OCI-LY7 (cell line): Measurements from ENCODE around the gene KDM8. TPM values are rescaled to one million over a fixed set of nuclear protein-coding genes. Genes with fewer than 3 reads are reported as not detected.
A peak's percentile ranks its signal among the peaks of the same experiment; 100 is the strongest.

Experiments used
- BruUV-seq: library from RNA; stranded (reverse); fragments of 400-500 nt; replicated peaks from 2 replicates; lab custom pipeline; 2021; lab: Mats Ljungman, UMichigan
- CTCF ChIA-PET: fragments of 300-600 bp; sonication (Branson Sonifier 250); formaldehyde crosslinking; loops from one replicate; lab custom pipeline; 2022; ENCODE audit warnings: antibody characterized with exemption; ENCODE audit not compliant: unreplicated experiment; lab: Charles Lee
- POLR2A ChIA-PET: fragments of 300-600 bp; sonication (Branson Sonifier 250); formaldehyde crosslinking; loops from one replicate; lab custom pipeline; 2022; ENCODE audit warnings: antibody characterized with exemption; lab: Charles Lee
- DNase-seq: peaks from one replicate; pipeline ENCODE4 v3.0.0-alpha.2; 2015; ENCODE audit warnings: low spot score
- H2AFZ ChIP-seq: fragments of 200-600 bp; sonication (generic), shearing (Covaris generic); 2 replicates; pipeline ENCODE4 v1.6.1; 2014; ENCODE audit warnings: mild to moderate bottlenecking, antibody characterized with exemption, low read length, moderate library complexity
- H3K27ac ChIP-seq: fragments of 200-600 bp; sonication (generic); 2 replicates; pipeline ENCODE4 v1.5.1; 2014; ENCODE audit warnings: mixed run types, low read depth, mild to moderate bottlenecking, moderate library complexity, low read length, inconsistent platforms; ENCODE audit not compliant: poor library complexity, severe bottlenecking
- H3K36me3 ChIP-seq: fragments of 200-600 bp; sonication (generic); 2 replicates; pipeline ENCODE4 v1.6.1; 2014; ENCODE audit warnings: mild to moderate bottlenecking, antibody characterized with exemption, low read length, moderate library complexity, mixed read lengths; ENCODE audit not compliant: insufficient read depth
- H3K4me1 ChIP-seq: fragments of 200-600 bp; sonication (generic); 2 replicates; pipeline ENCODE4 v1.5.1; 2014; ENCODE audit warnings: mild to moderate bottlenecking, low read length; ENCODE audit not compliant: insufficient read depth, poor library complexity, severe bottlenecking
- H3K4me2 ChIP-seq: fragments of 200-600 bp; sonication (generic); 2 replicates; pipeline ENCODE4 v1.6.1; 2014; ENCODE audit warnings: mild to moderate bottlenecking, low read length
- H3K4me3 ChIP-seq: fragments of 200-600 bp; sonication (generic); 2 replicates; pipeline ENCODE4 v1.5.1; 2014; ENCODE audit warnings: mild to moderate bottlenecking, low read depth, low read length; ENCODE audit not compliant: poor library complexity, severe bottlenecking
- H3K79me2 ChIP-seq: fragments of 200-600 bp; sonication (generic); 2 replicates; pipeline ENCODE4 v1.6.1; 2016; ENCODE audit warnings: low read depth, mild to moderate bottlenecking, low read length, moderate library complexity, mixed read lengths; ENCODE audit not compliant: insufficient read depth
- H3K9me2 ChIP-seq: fragments of 200-600 bp; sonication (generic); 2 replicates; pipeline ENCODE4 v1.6.1; 2016; ENCODE audit warnings: mild to moderate bottlenecking, low read length, mixed read lengths; ENCODE audit not compliant: insufficient read depth
- H3K9me3 ChIP-seq: fragments of 200-600 bp; sonication (generic); 2 replicates; pipeline ENCODE4 v1.6.1; 2014; ENCODE audit warnings: mild to moderate bottlenecking, mixed run types, low read length, mixed read lengths
- H4K20me1 ChIP-seq: fragments of 200-600 bp; sonication (generic); 2 replicates; pipeline ENCODE4 v1.6.1; 2014; ENCODE audit warnings: mild to moderate bottlenecking, antibody characterized with exemption, low read length, moderate library complexity, mixed read lengths; ENCODE audit not compliant: insufficient read depth
- EZH2phosphoT487 ChIP-seq: fragments of 200-600 bp; sonication (generic); IDR thresholded peaks from 2 replicates; pipeline ENCODE4 v1.6.1; 2018; ENCODE audit warnings: low read depth, borderline replicate concordance, mild to moderate bottlenecking, mixed run types, antibody characterized with exemption, low read length, moderate library complexity, mixed read lengths
- intact Hi-C: fragments of 100-400 bp; cut with micrococcal nuclease; formaldehyde crosslinking; loops from one replicate; pipeline ENCODE4 v1.10.0; 2022; ENCODE audit not compliant: unreplicated experiment
- total RNA-seq, 2 experiments: library from RNA; depleted of rRNA in 1 of 2; stranded (reverse); fragments of >200 nt in 1 of 2; shearing (Covaris generic) in 1 of 2; gene quantifications; 2 replicates each; pipeline ENCODE4 v1.2.3, GENCODE V29; 2014 to 2022
- TF ChIP-seq, protein P1 (sequence below): fragments of 200-600 bp; sonication (generic); conservative IDR thresholded peaks from 2 replicates; pipeline ENCODE4 v1.5.1; 2014; ENCODE audit warnings: mild to moderate bottlenecking, antibody characterized with exemption, low read length, moderate library complexity, mixed read lengths

The KDM8 gene
- total RNA-seq, 2 experiments from 2014 or later, result 14.2 to 14.5 TPM

DNA sequence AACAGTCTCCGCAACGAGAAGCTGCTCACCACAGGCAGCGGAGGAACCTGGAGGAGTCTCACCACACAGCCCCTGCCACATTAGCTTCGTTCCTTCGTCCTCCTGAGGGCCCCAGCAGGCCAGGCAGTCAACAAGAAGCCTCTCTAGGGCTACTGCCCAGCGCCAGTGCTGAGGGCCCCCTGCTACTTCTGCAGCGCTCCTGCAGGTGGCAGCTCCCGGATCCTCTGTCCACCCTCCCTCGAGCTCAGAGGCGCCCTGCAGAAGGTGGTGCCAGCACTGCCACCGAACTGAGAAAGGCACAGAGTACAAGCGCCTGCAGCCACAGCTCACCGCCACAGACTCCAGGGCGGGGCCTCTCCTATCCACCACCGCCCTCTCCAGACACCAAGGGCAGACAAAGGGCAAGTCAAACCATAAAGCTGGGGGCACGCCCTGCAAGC lies 27.3 kb downstream of the KDM8 start:
- H3K27ac ChIP-seq, result no peak overlapping the region
- no TSS peak for BruUV-seq
- H3K4me1 ChIP-seq, result peaks cover 53% of the 10 kb centered on the region
- no peak overlapping the region for H3K4me2 ChIP-seq
- no peak for DNase-seq
- H3K9me3 ChIP-seq, result no peaks in the 10 kb centered on the region
- no peaks in the 10 kb centered on the region for H3K9me2 ChIP-seq
- ChIA-PET CTCF (no interaction called here), POLR2A (interaction anchor here (0.5 to 1.6 kb wide), 2 partner anchors 137 to 1351 kb away, joined by 3 to 5 read pairs; no protein-coding TSS in a partner anchor)
- H3K79me2 ChIP-seq, result no peaks in the 10 kb centered on the region
- H2AFZ ChIP-seq, result no peak overlapping the region
- TF ChIP-seq, protein P1, sequence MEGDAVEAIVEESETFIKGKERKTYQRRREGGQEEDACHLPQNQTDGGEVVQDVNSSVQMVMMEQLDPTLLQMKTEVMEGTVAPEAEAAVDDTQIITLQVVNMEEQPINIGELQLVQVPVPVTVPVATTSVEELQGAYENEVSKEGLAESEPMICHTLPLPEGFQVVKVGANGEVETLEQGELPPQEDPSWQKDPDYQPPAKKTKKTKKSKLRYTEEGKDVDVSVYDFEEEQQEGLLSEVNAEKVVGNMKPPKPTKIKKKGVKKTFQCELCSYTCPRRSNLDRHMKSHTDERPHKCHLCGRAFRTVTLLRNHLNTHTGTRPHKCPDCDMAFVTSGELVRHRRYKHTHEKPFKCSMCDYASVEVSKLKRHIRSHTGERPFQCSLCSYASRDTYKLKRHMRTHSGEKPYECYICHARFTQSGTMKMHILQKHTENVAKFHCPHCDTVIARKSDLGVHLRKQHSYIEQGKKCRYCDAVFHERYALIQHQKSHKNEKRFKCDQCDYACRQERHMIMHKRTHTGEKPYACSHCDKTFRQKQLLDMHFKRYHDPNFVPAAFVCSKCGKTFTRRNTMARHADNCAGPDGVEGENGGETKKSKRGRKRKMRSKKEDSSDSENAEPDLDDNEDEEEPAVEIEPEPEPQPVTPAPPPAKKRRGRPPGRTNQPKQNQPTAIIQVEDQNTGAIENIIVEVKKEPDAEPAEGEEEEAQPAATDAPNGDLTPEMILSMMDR, result 0 out of 2 replicates have a peak, but pooled peaks have one; percentile 15
- no peak for TF ChIP-seq EZH2phosphoT487
- intact Hi-C loops, result no loop called here
- no peaks in the 10 kb centered on the region for H4K20me1 ChIP-seq
- H3K36me3 ChIP-seq, result peaks cover 26% of the 10 kb centered on the region
- H3K4me3 ChIP-seq, result no peak overlapping the region

DNA sequence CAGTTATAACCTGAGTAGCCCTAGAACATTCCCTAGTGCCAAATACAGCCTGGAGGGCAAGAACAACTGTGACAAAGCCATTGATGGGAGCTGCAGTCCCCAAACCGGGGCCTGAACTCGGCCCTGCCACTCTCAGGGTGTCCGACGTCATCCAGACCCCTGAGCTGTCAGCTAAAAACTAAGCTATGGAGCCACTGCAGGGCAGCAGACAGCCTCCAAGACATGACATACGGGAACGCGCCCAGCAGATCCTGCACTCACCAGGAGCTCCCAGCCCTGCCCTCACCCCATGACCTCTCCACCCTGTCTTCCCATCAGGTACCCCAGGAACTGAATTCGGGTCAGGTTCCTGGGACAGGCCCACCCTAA lies 28.4 kb downstream of the KDM8 start:
- intact Hi-C loops, result loop anchor here (1.0 to 2.0 kb wide), 4 partner anchors 43 to 219 kb away; no protein-coding TSS in a partner anchor

More for the DNA sequence above, 28.4 kb downstream of the KDM8 start:
- Histone ChIP-seq H3K4me3 (peak overlapping the region; percentile 37), H4K20me1 (no peaks in the 10 kb centered on the region), H3K27ac (peak overlapping the region; percentile 55), H3K4me2 (peak overlapping the region; percentile 60), H3K9me3 (no peaks in the 10 kb centered on the region), H2AFZ (no peak overlapping the region), H3K79me2 (no peaks in the 10 kb centered on the region), H3K36me3 (peaks cover 26% of the 10 kb centered on the region), H3K4me1 (peaks cover 47% of the 10 kb centered on the region), H3K9me2 (no peaks in the 10 kb centered on the region)
- ChIA-PET CTCF (interaction anchor here (0.7 kb wide), 1 partner anchor 173 kb away, joined by 3 read pairs; no protein-coding TSS in a partner anchor), POLR2A (interaction anchor here (0.5 to 1.6 kb wide), 5 partner anchors 18 to 136 kb away, joined by 3 to 5 read pairs (median 4); no protein-coding TSS in a partner anchor)
- DNase-seq, result no peak
- no TSS peak for BruUV-seq
- TF ChIP-seq EZH2phosphoT487, result no peak
- TF ChIP-seq, protein P1, result no peak
